Caco-2 (cell line): ENCODE results near the gene SUMO3. TPM values are rescaled to one million over a fixed set of nuclear protein-coding genes. Genes with fewer than 3 reads are reported as not detected.

ENCODE experiments used
- BruUV-seq: library from RNA; stranded (reverse); fragments of 400-500 nt; replicated peaks from 2 replicates; lab custom pipeline; 2021; lab: Mats Ljungman, UMichigan
- CTCF ChIA-PET: fragments of 300-600 bp; sonication (Branson Sonifier 250); formaldehyde crosslinking; loops from one replicate; lab custom pipeline; 2022; ENCODE audit warnings: antibody characterized with exemption; lab: Charles Lee
- POLR2A ChIA-PET: fragments of 300-600 bp; sonication (Branson Sonifier 250); formaldehyde crosslinking; loops from one replicate; lab custom pipeline; 2022; ENCODE audit warnings: antibody characterized with exemption; lab: Charles Lee
- DNase-seq, 2 experiments: peaks; one replicate each; pipeline versions ENCODE4 v3.0.0 to v3.0.0-alpha.2; 2020 to 2022
- H3K27me3 ChIP-seq: replicated peaks from 2 replicates; pipeline ENCODE4 v1.6.0; 2011; ENCODE audit warnings: low read length; ENCODE audit not compliant: control insufficient read depth, insufficient read depth
- H3K36me3 ChIP-seq: 2 replicates; pipeline ENCODE4 v1.5.1; 2011; ENCODE audit warnings: low read length; ENCODE audit not compliant: control insufficient read depth, insufficient read depth
- H3K4me1 ChIP-seq: fragments of 250-450 bp; sonication (Bioruptor Pico); 2 replicates; pipeline ENCODE4 v1.5.1; 2020; ENCODE audit warnings: mild to moderate bottlenecking
- H3K4me3 ChIP-seq: 2 replicates; pipeline ENCODE4 v1.5.1; 2011; ENCODE audit warnings: low read depth, mild to moderate bottlenecking, control low read depth, low read length
- H3K9me3 ChIP-seq: fragments of 250-450 bp; sonication (Bioruptor Pico); 2 replicates; pipeline ENCODE4 v1.5.1; 2020; ENCODE audit warnings: mild to moderate bottlenecking, moderate library complexity
- H3K27ac Mint-ChIP-seq: one replicate; pipeline ENCODE4 v1.8.0; 2022; ENCODE audit warnings: mixed read lengths; ENCODE audit not compliant: unreplicated experiment
- H3K27me3 Mint-ChIP-seq: one replicate; pipeline ENCODE4 v1.8.0; 2022; ENCODE audit warnings: mixed read lengths; ENCODE audit not compliant: insufficient read depth, unreplicated experiment
- H3K36me3 Mint-ChIP-seq: one replicate; pipeline ENCODE4 v1.8.0; 2022; ENCODE audit warnings: mild to moderate bottlenecking, mixed read lengths; ENCODE audit not compliant: insufficient read depth, unreplicated experiment
- H3K4me1 Mint-ChIP-seq: one replicate; pipeline ENCODE4 v1.8.0; 2022; ENCODE audit warnings: low read depth, mixed read lengths; ENCODE audit not compliant: unreplicated experiment
- H3K4me3 Mint-ChIP-seq: one replicate; pipeline ENCODE4 v1.8.0; 2022; ENCODE audit warnings: mild to moderate bottlenecking, moderate library complexity, mixed read lengths; ENCODE audit not compliant: unreplicated experiment
- H3K9me3 Mint-ChIP-seq: one replicate; pipeline ENCODE4 v1.8.0; 2022; ENCODE audit warnings: mixed read lengths; ENCODE audit not compliant: unreplicated experiment
- CTCF ChIP-seq, 2 experiments: fragments of 200-600 bp in 1 of 2; IDR thresholded peaks; 1 replicate in 1 of 2; 2 replicates in 1 of 2; pipeline versions ENCODE4 v1.5.1 to v1.8.0; 2011 to 2022; ENCODE audit warnings: antibody characterized with exemption in 1 of 2, control low read depth in 1 of 2, inconsistent platforms in 1 of 2, low read depth in 1 of 2, low read length in 1 of 2, mild to moderate bottlenecking in 1 of 2, moderate library complexity in 1 of 2; ENCODE audit not compliant: insufficient read depth in 1 of 2, severe bottlenecking in 1 of 2, unreplicated experiment in 1 of 2
- intact Hi-C: fragments of 100-400 bp; cut with micrococcal nuclease; formaldehyde crosslinking; loops from one replicate; pipeline ENCODE4 v1.10.0; 2022; ENCODE audit not compliant: unreplicated experiment
- total RNA-seq: library from RNA; stranded (reverse); gene quantifications from 2 replicates; pipeline ENCODE4 v1.2.3, GENCODE V29; 2022

The SUMO3 gene
- total RNA-seq, 1 experiment from 2014 or later = 118 TPM

- H3K4me1 ChIP-seq = peaks cover 15% of the 10 kb centered on the region
- H3K36me3 ChIP-seq = no peaks in the 10 kb centered on the region
- Mint-ChIP-seq H3K36me3 (peaks cover 44% of the 10 kb centered on the region), H3K9me3 (peaks cover 32% of the 10 kb centered on the region), H3K4me3 (peak overlapping the region; percentile 68), H3K4me1 (peaks cover 5% of the 10 kb centered on the region), H3K27ac (no peak overlapping the region), H3K27me3 (no peaks in the 10 kb centered on the region)
- POLR2A ChIA-PET = no interaction called here
- CTCF ChIA-PET = no interaction called here
- no peaks in the 10 kb centered on the region for H3K27me3 ChIP-seq
- intact Hi-C loops = loop anchor here (5.0 kb wide), 1 partner anchor 53 kb away; the partner anchor contains the start of gene PTTG1IP
- no peak for DNase-seq
- no peak for TF ChIP-seq CTCF (IDR thresholded peaks at IDR 0.05; ENCODE audit: insufficient read depth in 1 of 2, low read depth in 1 of 2, low read length in 1 of 2, severe bottlenecking in 1 of 2, unreplicated experiment in 1 of 2)
- peaks cover 37% of the 10 kb centered on the region for H3K9me3 ChIP-seq
- H3K4me3 ChIP-seq = no peak overlapping the region
- BruUV-seq = no TSS peak
These were observed 1.7 kb upstream of the SUMO3 start for GRCh38 chr21:44819283-44820243.

GRCh38 chr21:44818640-44819011 is 764 bp upstream of the SUMO3 start:
- H3K27me3 ChIP-seq = no peaks in the 10 kb centered on the region
- Mint-ChIP-seq H3K27me3 (no peaks in the 10 kb centered on the region), H3K4me1 (peaks cover 5% of the 10 kb centered on the region), H3K4me3 (peak overlapping the region; percentile 68), H3K36me3 (peaks cover 48% of the 10 kb centered on the region), H3K9me3 (peaks cover 28% of the 10 kb centered on the region), H3K27ac (no peak overlapping the region)
- no peak for TF ChIP-seq CTCF (IDR thresholded peaks at IDR 0.05; ENCODE audit: insufficient read depth in 1 of 2, low read depth in 1 of 2, low read length in 1 of 2, severe bottlenecking in 1 of 2, unreplicated experiment in 1 of 2)
- no peaks in the 10 kb centered on the region for H3K36me3 ChIP-seq
- H3K4me3 ChIP-seq = peak overlapping the region; percentile 81
- intact Hi-C loops = loop anchor here (5.0 kb wide), 1 partner anchor 54 kb away; the partner anchor contains the start of gene PTTG1IP
- ChIA-PET POLR2A (no interaction called here), CTCF (no interaction called here)
- BruUV-seq = no TSS peak
- peaks cover 34% of the 10 kb centered on the region for H3K9me3 ChIP-seq
- peaks cover 15% of the 10 kb centered on the region for H3K4me1 ChIP-seq
- no peak for DNase-seq

- intact Hi-C loops = loop anchor here (5.0 kb wide), 1 partner anchor 55 kb away; the partner anchor contains the start of gene PTTG1IP
- peaks cover 48% of the 10 kb centered on the region for H3K36me3 Mint-ChIP-seq
These were observed 369 bp downstream of the SUMO3 start for GRCh38 chr21:44817506-44817880.

More at GRCh38 chr21:44817506-44817880, 369 bp downstream of the SUMO3 start:
- peaks cover 15% of the 10 kb centered on the region for H3K4me1 ChIP-seq
- no peaks in the 10 kb centered on the region for H3K36me3 ChIP-seq
- H3K27ac Mint-ChIP-seq = no peak overlapping the region
- H3K9me3 ChIP-seq = peaks cover 27% of the 10 kb centered on the region
- H3K4me3 ChIP-seq = peak overlapping the region; percentile 81
- POLR2A ChIA-PET = interaction anchor here (0.6 to 0.9 kb wide), 3 partner anchors 16 to 479 kb away, joined by 3 to 11 read pairs (median 9); partner anchors contain the start of genes CFAP410, PTTG1IP and UBE2G2
- peak overlapping the region; percentile 68 for H3K4me3 Mint-ChIP-seq
- H3K4me1 Mint-ChIP-seq = peaks cover 5% of the 10 kb centered on the region
- H3K27me3 ChIP-seq = no peaks in the 10 kb centered on the region
- TF ChIP-seq CTCF (IDR thresholded peaks at IDR 0.05; ENCODE audit: insufficient read depth in 1 of 2, low read depth in 1 of 2, low read length in 1 of 2, severe bottlenecking in 1 of 2, unreplicated experiment in 1 of 2) = no peak
- CTCF ChIA-PET = interaction anchor here (0.6 kb wide), 1 partner anchor 56 kb away, joined by 3 read pairs; the partner anchor contains the start of gene PTTG1IP
- no peaks in the 10 kb centered on the region for H3K27me3 Mint-ChIP-seq
- peaks cover 16% of the 10 kb centered on the region for H3K9me3 Mint-ChIP-seq
- no TSS peak for BruUV-seq
- peak; percentile 78 to 87 for DNase-seq
